ENCODE data around the gene OSBPL3.

The OSBPL3 gene

DNA sequence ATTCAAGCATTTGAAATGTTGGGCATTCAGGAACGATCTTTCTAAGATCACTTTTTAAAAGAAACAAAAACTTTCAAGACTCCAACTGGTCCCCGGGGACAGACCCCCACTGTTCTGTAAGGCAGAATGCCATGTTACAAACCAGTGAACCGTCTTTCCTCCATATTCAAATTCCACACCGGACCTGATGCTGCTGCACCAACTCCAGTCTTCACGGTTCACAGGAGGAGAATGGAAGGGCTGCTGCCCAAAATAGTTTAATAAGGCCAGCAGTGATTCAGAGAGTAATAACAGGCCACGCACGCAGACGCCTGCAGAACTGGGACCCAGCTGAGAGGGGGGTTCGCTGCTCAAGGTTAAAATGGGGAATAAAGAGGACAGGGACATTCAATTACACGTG, 47.2 kb downstream of the OSBPL3 start:
- Histone ChIP-seq H3K27ac (ENCODE audit: low read depth, low read length) (no peak overlapping the region), H3K4me1 (ENCODE audit: insufficient read depth, low read length) (peaks cover 29% of the 10 kb centered on the region), H3K4me3 (ENCODE audit: low read length) (no peak overlapping the region), H3K27me3 (ENCODE audit: insufficient read depth, low read length) (no peaks in the 10 kb centered on the region), H3K9ac (ENCODE audit: low read depth, low read length) (no peak overlapping the region), H3K36me3 (ENCODE audit: insufficient read depth, low read length) (no peaks in the 10 kb centered on the region), H3K9me3 (ENCODE audit: insufficient read depth, low read depth, low read length) (no peaks in the 10 kb centered on the region)
- 90% methylated on average over 10 of the region's 10 CpGs for WGBS

DNA sequence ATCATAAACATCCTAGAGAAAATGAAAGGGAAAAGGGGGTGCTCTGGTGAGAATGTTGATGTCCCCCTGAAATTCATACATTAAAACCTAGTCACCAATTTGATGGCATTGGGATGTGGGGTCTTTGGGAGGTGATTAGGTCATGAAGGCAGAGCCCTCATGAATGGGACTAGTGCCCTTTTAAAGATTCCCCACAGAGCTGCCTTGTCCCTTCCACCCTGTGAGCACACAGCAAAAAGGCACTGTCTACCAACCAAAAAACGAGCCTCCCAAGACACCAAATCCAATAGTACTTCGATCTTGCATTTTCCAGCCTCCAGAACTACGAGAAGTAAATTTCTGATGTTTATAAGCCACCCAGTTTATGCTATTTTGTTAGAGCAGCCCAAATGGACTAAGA, 47.6 kb downstream of the OSBPL3 start:
- H3K36me3 ChIP-seq (ENCODE audit: insufficient read depth, low read length), result no peaks in the 10 kb centered on the region
- no peak overlapping the region for H3K4me3 ChIP-seq (ENCODE audit: low read length)
- H3K9me3 ChIP-seq (ENCODE audit: insufficient read depth, low read depth, low read length), result no peaks in the 10 kb centered on the region
- peaks cover 29% of the 10 kb centered on the region for H3K4me1 ChIP-seq (ENCODE audit: insufficient read depth, low read length)
- no peaks in the 10 kb centered on the region for H3K27me3 ChIP-seq (ENCODE audit: insufficient read depth, low read length)
- no peak overlapping the region for H3K9ac ChIP-seq (ENCODE audit: low read depth, low read length)
- no peak overlapping the region for H3K27ac ChIP-seq (ENCODE audit: low read depth, low read length)
- 86% methylated on average over 3 of the region's 3 CpGs for WGBS

DNA sequence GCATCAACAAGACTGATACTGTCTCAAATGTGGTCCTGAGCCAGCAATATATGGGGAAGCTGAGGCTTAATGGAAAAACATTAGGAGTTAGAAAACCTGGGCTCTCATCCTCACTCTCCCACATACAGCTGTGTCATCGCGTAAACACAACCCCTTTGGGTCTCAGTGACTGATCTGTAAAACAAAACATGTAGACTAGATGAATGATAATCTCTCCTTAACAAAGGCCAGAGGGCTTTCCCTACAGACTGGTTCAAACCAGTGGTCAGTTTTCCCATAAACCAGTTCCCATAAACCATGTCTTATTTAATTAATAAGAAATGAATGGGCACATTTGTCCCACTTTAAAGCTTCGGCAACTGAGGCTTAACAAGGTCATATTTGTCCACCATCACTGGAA, 48.1 kb downstream of the OSBPL3 start:
- Histone ChIP-seq H3K4me3 (ENCODE audit: low read length) (no peak overlapping the region), H3K27me3 (ENCODE audit: insufficient read depth, low read length) (no peaks in the 10 kb centered on the region), H3K27ac (ENCODE audit: low read depth, low read length) (no peak overlapping the region), H3K9ac (ENCODE audit: low read depth, low read length) (no peak overlapping the region), H3K9me3 (ENCODE audit: insufficient read depth, low read depth, low read length) (no peaks in the 10 kb centered on the region), H3K36me3 (ENCODE audit: insufficient read depth, low read length) (no peaks in the 10 kb centered on the region), H3K4me1 (ENCODE audit: insufficient read depth, low read length) (peaks cover 29% of the 10 kb centered on the region)
- WGBS, result 89% methylated on average over 3 of the region's 3 CpGs

DNA sequence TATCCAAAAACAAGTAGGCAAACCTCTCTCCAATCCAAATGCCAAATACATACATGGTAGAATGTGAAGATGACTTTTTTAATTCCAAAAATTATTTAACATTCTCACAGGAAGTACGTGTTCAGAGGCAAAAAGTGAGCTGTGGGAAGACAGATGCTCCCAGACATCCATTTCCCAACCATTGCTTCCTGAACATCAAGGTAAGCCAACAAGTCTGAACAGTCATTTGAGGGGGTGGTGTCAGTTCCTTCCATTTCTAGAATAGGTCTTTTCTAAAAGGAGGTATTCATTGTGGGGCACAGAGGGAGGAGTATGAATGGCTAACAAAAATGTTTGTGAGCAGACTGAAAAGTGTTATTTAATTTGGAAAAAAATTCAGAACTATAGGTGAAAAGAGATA, 49.1 kb downstream of the OSBPL3 start:
- Histone ChIP-seq H3K36me3 (ENCODE audit: insufficient read depth, low read length) (no peaks in the 10 kb centered on the region), H3K27me3 (ENCODE audit: insufficient read depth, low read length) (no peaks in the 10 kb centered on the region), H3K27ac (ENCODE audit: low read depth, low read length) (no peak overlapping the region), H3K9ac (ENCODE audit: low read depth, low read length) (no peak overlapping the region), H3K4me1 (ENCODE audit: insufficient read depth, low read length) (peaks cover 20% of the 10 kb centered on the region), H3K9me3 (ENCODE audit: insufficient read depth, low read depth, low read length) (no peaks in the 10 kb centered on the region), H3K4me3 (ENCODE audit: low read length) (no peak overlapping the region)
- no CpG with 5 or more reads among the region's 1 CpG for WGBS

DNA sequence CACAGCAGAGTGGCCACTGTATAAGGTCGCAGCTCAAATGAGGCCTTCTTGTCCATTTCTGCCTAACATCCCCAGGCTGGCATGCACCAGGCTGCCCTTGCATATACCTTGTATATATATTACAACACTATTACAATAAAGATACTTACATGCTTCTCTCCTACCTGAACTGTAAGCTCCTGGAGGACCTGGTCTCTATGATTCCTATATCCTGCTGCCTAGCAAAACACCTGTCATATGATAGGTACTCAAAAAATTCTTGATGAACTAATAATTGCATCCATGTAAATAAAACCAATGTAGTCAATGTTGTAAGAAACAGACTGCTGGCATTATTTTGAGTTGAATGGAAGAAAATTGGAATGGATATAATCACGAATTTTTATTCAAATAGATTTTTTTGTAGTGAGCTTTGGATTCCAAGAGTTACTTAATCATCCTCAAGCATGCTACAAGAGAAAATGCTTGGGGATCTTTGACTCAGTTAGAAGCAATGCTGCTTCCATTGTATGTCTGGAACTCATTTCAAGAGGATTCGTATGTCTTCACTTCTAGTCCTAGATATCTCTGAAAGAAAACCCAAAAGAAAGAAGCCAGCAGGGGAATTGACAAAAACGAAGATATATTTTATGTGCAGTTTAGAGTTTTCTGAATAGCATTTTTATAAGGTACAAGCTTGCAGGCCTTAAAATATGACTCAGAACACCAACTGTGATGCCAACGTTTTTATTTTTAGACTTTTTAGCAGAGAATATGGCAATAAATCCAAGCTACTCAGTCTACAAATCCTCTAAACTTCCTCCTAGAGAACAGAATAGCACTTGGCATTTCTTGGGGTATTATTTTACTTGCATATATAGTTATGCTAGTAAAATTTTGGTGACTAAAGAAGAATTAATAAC, 53.1 kb downstream of the OSBPL3 start:
- WGBS, result 91% methylated on average over 5 of the region's 5 CpGs
- Histone ChIP-seq H3K9ac (ENCODE audit: low read depth, low read length) (no peak overlapping the region), H3K27ac (ENCODE audit: low read depth, low read length) (no peak overlapping the region), H3K9me3 (ENCODE audit: insufficient read depth, low read depth, low read length) (no peaks in the 10 kb centered on the region), H3K36me3 (ENCODE audit: insufficient read depth, low read length) (no peaks in the 10 kb centered on the region), H3K4me3 (ENCODE audit: low read length) (no peak overlapping the region), H3K4me1 (ENCODE audit: insufficient read depth, low read length) (peaks cover 10% of the 10 kb centered on the region), H3K27me3 (ENCODE audit: insufficient read depth, low read length) (no peaks in the 10 kb centered on the region)

DNA sequence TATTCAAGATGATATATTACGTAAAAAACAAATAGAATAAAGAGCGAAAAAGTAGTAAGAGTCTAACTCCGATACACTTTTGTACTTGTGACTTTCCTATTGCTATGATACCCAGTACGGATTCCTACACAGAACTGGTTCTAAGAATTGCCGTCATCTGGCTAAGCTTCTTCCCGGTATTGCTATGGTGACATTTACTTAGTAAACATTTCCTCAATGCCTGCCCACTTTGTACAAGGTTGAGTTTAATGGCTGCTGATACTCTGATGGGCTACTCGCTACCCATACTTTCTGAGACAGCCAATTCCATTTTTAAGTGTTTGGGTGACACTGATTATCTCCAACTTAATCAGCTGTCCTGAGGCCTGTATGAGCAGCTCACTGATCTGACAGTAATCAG, 55.6 kb downstream of the OSBPL3 start:
- Histone ChIP-seq H3K9me3 (ENCODE audit: insufficient read depth, low read depth, low read length) (no peaks in the 10 kb centered on the region), H3K36me3 (ENCODE audit: insufficient read depth, low read length) (no peaks in the 10 kb centered on the region), H3K4me1 (ENCODE audit: insufficient read depth, low read length) (peaks cover 12% of the 10 kb centered on the region), H3K4me3 (ENCODE audit: low read length) (no peak overlapping the region), H3K27ac (ENCODE audit: low read depth, low read length) (no peak overlapping the region), H3K9ac (ENCODE audit: low read depth, low read length) (no peak overlapping the region), H3K27me3 (ENCODE audit: insufficient read depth, low read length) (no peaks in the 10 kb centered on the region)
- WGBS, result 95% methylated on average over 6 of the region's 7 CpGs

DNA sequence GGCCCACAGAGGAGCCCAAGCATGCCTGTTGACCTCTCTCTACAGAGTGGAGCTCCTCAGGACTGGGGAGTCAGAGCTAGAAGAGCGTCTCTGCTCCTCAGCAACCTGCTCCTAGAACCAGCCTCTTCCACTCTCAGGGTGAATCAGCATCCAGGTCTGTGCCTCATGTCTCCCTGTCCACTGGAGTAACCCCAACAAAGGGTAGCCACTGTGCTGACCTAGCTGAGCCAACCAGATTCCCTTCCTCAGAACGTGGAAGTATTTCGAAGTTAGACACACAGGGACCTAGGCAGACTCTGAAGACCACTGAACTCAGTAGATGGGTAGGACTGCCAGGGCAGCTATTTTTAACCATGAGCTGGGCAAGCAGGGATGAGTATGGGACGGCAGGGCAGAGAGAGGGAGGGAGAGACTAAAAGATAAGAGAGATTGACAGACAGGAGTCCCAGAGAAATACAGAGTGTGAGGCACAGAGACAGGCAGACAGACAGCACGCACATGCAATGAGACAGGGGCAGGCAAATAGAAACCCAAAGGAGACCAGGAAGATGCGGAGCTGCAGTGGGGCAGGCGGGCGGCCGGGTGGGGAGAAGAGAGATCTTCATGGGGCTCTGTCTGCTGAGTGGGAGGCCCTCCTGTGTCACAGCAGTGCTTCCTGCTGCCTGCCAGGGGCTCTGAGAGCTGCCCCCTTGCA, 56.7 kb downstream of the OSBPL3 start:
- no peak overlapping the region for H3K27ac ChIP-seq (ENCODE audit: low read depth, low read length)
- H3K4me3 ChIP-seq (ENCODE audit: low read length), result no peak overlapping the region
- no peak overlapping the region for H3K9ac ChIP-seq (ENCODE audit: low read depth, low read length)
- H3K4me1 ChIP-seq (ENCODE audit: insufficient read depth, low read length), result peaks cover 12% of the 10 kb centered on the region
- WGBS, result 91% methylated on average over 9 of the region's 9 CpGs
- H3K9me3 ChIP-seq (ENCODE audit: insufficient read depth, low read depth, low read length), result no peaks in the 10 kb centered on the region
- H3K36me3 ChIP-seq (ENCODE audit: insufficient read depth, low read length), result no peaks in the 10 kb centered on the region
- H3K27me3 ChIP-seq (ENCODE audit: insufficient read depth, low read length), result no peaks in the 10 kb centered on the region

DNA sequence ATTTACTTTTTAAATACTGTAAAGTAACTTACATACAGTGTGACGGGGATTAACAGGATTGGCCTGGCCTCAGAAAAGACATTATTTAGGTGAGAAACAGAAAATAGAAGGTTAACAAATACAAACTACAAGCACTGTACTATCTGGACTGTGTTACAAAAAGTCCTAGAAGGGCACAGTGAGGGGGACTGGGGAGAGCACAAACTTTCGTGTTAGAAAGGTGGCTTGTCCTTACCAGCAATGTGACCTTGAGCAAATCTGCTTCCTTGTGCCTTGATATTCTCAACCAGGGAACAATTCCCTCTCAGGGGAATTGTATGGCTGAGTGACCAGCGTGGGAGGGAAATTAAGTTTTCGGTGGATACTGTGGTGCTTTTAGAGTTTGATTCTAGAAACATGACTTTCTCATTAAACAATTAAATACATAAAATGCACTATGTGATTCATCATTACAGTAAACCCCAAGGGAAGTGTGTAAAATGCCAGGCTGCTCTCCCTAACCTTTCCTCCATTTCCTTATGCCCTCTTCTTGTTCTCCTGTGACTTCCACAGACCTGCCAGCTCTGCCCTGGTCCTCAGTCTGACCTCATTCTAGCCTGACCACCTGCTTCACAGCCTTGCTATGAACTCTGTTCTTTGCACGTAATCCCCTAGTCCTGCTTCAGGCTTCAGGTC, 57.7 kb downstream of the OSBPL3 start:
- 87% methylated on average over 2 of the region's 5 CpGs for WGBS
- Histone ChIP-seq H3K27ac (ENCODE audit: low read depth, low read length) (no peak overlapping the region), H3K4me3 (ENCODE audit: low read length) (no peak overlapping the region), H3K36me3 (ENCODE audit: insufficient read depth, low read length) (no peaks in the 10 kb centered on the region), H3K4me1 (ENCODE audit: insufficient read depth, low read length) (peaks cover 18% of the 10 kb centered on the region), H3K9me3 (ENCODE audit: insufficient read depth, low read depth, low read length) (no peaks in the 10 kb centered on the region), H3K27me3 (ENCODE audit: insufficient read depth, low read length) (no peaks in the 10 kb centered on the region), H3K9ac (ENCODE audit: low read depth, low read length) (no peak overlapping the region)

DNA sequence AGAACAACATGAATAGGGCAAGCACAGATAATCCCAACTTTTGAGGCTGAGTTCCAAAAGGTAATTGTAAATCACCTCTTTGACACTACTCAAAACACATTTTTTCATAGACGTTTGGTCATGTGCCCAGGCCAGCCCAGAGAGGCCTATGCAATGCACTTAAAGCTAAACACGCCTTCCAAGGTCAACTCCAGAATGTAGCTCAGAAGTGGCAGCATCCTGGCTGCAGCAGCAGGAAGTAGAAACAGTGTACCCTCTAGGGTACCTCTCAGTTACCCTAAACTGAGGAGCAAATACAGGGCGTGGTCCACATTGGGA, 58.7 kb downstream of the OSBPL3 start:
- no peak overlapping the region for H3K9ac ChIP-seq (ENCODE audit: low read depth, low read length)
- H3K36me3 ChIP-seq (ENCODE audit: insufficient read depth, low read length), result no peaks in the 10 kb centered on the region
- H3K4me1 ChIP-seq (ENCODE audit: insufficient read depth, low read length), result peaks cover 25% of the 10 kb centered on the region
- 88% methylated on average over 3 of the region's 3 CpGs for WGBS
- no peaks in the 10 kb centered on the region for H3K9me3 ChIP-seq (ENCODE audit: insufficient read depth, low read depth, low read length)
- H3K27ac ChIP-seq (ENCODE audit: low read depth, low read length), result no peak overlapping the region
- H3K4me3 ChIP-seq (ENCODE audit: low read length), result no peak overlapping the region
- no peaks in the 10 kb centered on the region for H3K27me3 ChIP-seq (ENCODE audit: insufficient read depth, low read length)

DNA sequence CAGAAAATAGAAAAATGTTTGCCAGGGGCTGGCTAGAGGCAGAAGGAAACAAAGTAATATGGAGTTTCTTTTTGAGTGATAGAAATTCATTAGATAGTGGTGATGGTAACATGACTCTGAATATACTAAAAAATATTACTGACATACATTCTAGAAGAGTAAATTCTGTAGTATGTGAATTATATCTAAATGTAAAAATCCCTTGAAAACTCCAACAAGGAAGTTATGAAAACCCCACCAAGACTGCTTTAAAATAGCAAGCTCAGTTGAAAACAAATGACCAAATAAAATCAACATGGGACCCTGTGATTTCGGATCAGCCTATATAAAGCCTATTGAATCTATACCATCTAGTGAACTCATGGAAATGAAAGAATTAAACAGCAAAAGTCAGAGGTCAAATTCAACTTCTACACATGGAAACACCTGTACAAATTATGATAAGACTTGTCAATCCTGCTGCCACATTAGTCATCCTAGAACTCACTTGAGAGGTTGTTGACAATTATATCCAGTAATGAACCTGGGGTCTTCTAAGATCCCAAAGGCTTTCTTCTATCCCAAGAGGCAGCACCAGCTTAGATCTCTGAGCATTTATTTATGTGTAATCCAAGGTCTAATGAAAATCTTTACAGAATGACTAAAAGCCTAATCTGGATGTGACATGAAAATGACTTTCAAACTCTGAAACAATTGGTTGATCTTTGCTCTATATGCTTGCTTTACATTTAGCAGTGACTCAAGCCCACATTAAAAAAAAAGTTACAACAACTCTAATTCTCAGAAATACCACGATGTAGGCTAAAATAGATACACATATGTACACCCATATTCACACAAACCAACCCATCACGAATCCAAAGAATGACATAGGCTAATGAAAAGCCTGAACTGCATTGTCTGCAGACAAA, 59.3 kb downstream of the OSBPL3 start:
- H3K9me3 ChIP-seq (ENCODE audit: insufficient read depth, low read depth, low read length), result no peaks in the 10 kb centered on the region
- no peak overlapping the region for H3K27ac ChIP-seq (ENCODE audit: low read depth, low read length)
- peaks cover 28% of the 10 kb centered on the region for H3K4me1 ChIP-seq (ENCODE audit: insufficient read depth, low read length)
- WGBS, result 93% methylated on average over 3 of the region's 3 CpGs
- H3K27me3 ChIP-seq (ENCODE audit: insufficient read depth, low read length), result no peaks in the 10 kb centered on the region
- no peak overlapping the region for H3K9ac ChIP-seq (ENCODE audit: low read depth, low read length)
- H3K4me3 ChIP-seq (ENCODE audit: low read length), result no peak overlapping the region
- no peaks in the 10 kb centered on the region for H3K36me3 ChIP-seq (ENCODE audit: insufficient read depth, low read length)

All from HUES64 (cell line).